SW480 (cell line): ENCODE measurements around the gene CEMIP.
A peak's percentile ranks its signal among the peaks of the same experiment; 100 is the strongest.

Experiments
- DNase-seq: peaks from one replicate; pipeline ENCODE4 v3.0.0-alpha.2; 2016; ENCODE audit warnings: low spot score

Gene CEMIP

GRCh38 chr15:80785335-80785734 is 6.2 kb downstream of the CEMIP start:
- no peak for DNase-seq

- DNase-seq = no peak
Observed at GRCh38 chr15:80785811-80786354, 6.7 kb downstream of the CEMIP start.

GRCh38 chr15:80787316-80787715 is 8.1 kb downstream of the CEMIP start:
- DNase-seq = no peak

GRCh38 chr15:80788536-80788935 is 9.4 kb downstream of the CEMIP start:
- no peak for DNase-seq

GRCh38 chr15:80789296-80789695 is 10.1 kb downstream of the CEMIP start:
- peak; percentile 43 for DNase-seq

GRCh38 chr15:80789796-80790195 is 10.6 kb downstream of the CEMIP start:
- no peak for DNase-seq

GRCh38 chr15:80790236-80790635 is 11.1 kb downstream of the CEMIP start:
- no peak for DNase-seq

GRCh38 chr15:80791004-80791403 is 11.8 kb downstream of the CEMIP start:
- no peak for DNase-seq

- no peak for DNase-seq
Observed at GRCh38 chr15:80796407-80796806, 17.2 kb downstream of the CEMIP start.

GRCh38 chr15:80798911-80799310 is 19.7 kb downstream of the CEMIP start:
- no peak for DNase-seq

- peak; percentile 40 for DNase-seq
Observed at GRCh38 chr15:80800067-80800466, 20.9 kb downstream of the CEMIP start.

GRCh38 chr15:80801891-80802680 is 22.9 kb downstream of the CEMIP start:
- DNase-seq = peak; percentile 74

- no peak for DNase-seq
Observed at GRCh38 chr15:80803580-80804525, 24.7 kb downstream of the CEMIP start.

GRCh38 chr15:80804970-80805495 is 25.9 kb downstream of the CEMIP start:
- peak; percentile 91 for DNase-seq

- no peak for DNase-seq
Observed at GRCh38 chr15:80811781-80812315, 32.7 kb downstream of the CEMIP start.

- DNase-seq = no peak
Observed at GRCh38 chr15:80815106-80815505, 35.9 kb downstream of the CEMIP start.

- DNase-seq = no peak
Observed at GRCh38 chr15:80816049-80816653, 37.0 kb downstream of the CEMIP start.

GRCh38 chr15:80816936-80817335 is 37.8 kb downstream of the CEMIP start:
- DNase-seq = no peak

GRCh38 chr15:80817901-80818300 is 38.7 kb downstream of the CEMIP start:
- DNase-seq = no peak

GRCh38 chr15:80819001-80819400 is 39.8 kb downstream of the CEMIP start:
- DNase-seq = no peak

GRCh38 chr15:80820092-80820491 is 40.9 kb downstream of the CEMIP start:
- DNase-seq = no peak

- DNase-seq = no peak
Observed at GRCh38 chr15:80822256-80822655, 43.1 kb downstream of the CEMIP start.
